ENCODE results near the gene EYA2.
A peak's percentile ranks its signal among the peaks of the same experiment; 100 is the strongest.
"Not testable (repeated sequence)": the region's sequence is repeated elsewhere in the genome, so short reads cannot be mapped to it uniquely, and the experiment has no call there.

Gene EYA2

GRCh38 chr20:47165376-47165865 lies 270.8 kb downstream of the EYA2 start:
- TF ChIP-seq, protein P1, sequence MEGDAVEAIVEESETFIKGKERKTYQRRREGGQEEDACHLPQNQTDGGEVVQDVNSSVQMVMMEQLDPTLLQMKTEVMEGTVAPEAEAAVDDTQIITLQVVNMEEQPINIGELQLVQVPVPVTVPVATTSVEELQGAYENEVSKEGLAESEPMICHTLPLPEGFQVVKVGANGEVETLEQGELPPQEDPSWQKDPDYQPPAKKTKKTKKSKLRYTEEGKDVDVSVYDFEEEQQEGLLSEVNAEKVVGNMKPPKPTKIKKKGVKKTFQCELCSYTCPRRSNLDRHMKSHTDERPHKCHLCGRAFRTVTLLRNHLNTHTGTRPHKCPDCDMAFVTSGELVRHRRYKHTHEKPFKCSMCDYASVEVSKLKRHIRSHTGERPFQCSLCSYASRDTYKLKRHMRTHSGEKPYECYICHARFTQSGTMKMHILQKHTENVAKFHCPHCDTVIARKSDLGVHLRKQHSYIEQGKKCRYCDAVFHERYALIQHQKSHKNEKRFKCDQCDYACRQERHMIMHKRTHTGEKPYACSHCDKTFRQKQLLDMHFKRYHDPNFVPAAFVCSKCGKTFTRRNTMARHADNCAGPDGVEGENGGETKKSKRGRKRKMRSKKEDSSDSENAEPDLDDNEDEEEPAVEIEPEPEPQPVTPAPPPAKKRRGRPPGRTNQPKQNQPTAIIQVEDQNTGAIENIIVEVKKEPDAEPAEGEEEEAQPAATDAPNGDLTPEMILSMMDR (IDR thresholded peaks at IDR 0.05; ENCODE audit: low read depth, low read length) = no peak
- H3K4me3 ChIP-seq (replicated peaks in 1 of 2; ENCODE audit: low read depth in 2 of 2, low read length in 2 of 2) = no peak overlapping the region
- no peak for DNase-seq (ENCODE audit: low read depth in 2 of 2)

GRCh38 chr20:47167846-47168245 lies 273.2 kb downstream of the EYA2 start:
- no peak for DNase-seq (ENCODE audit: low read depth in 2 of 2)
- H3K4me3 ChIP-seq (replicated peaks in 1 of 2; ENCODE audit: low read depth in 2 of 2, low read length in 2 of 2) = no peak overlapping the region
- TF ChIP-seq, protein P1 (IDR thresholded peaks at IDR 0.05; ENCODE audit: low read depth, low read length) = no peak

- no peak for DNase-seq (ENCODE audit: low read depth in 2 of 2)
- TF ChIP-seq, protein P1 (IDR thresholded peaks at IDR 0.05; ENCODE audit: low read depth, low read length) = no peak
These were observed 277.9 kb downstream of the EYA2 start for GRCh38 chr20:47172579-47172978.

GRCh38 chr20:47173596-47174216 lies 279.1 kb downstream of the EYA2 start:
- TF ChIP-seq, protein P1 (IDR thresholded peaks at IDR 0.05; ENCODE audit: low read depth, low read length) = no peak
- no peak overlapping the region for H3K4me3 ChIP-seq (replicated peaks in 1 of 2; ENCODE audit: low read depth in 2 of 2, low read length in 2 of 2)
- no peak for DNase-seq (ENCODE audit: low read depth in 2 of 2)

More at GRCh38 chr20:47172579-47172978, 277.9 kb downstream of the EYA2 start:
- no peak overlapping the region for H3K4me3 ChIP-seq (replicated peaks in 1 of 2; ENCODE audit: low read depth in 2 of 2, low read length in 2 of 2)

DNA sequence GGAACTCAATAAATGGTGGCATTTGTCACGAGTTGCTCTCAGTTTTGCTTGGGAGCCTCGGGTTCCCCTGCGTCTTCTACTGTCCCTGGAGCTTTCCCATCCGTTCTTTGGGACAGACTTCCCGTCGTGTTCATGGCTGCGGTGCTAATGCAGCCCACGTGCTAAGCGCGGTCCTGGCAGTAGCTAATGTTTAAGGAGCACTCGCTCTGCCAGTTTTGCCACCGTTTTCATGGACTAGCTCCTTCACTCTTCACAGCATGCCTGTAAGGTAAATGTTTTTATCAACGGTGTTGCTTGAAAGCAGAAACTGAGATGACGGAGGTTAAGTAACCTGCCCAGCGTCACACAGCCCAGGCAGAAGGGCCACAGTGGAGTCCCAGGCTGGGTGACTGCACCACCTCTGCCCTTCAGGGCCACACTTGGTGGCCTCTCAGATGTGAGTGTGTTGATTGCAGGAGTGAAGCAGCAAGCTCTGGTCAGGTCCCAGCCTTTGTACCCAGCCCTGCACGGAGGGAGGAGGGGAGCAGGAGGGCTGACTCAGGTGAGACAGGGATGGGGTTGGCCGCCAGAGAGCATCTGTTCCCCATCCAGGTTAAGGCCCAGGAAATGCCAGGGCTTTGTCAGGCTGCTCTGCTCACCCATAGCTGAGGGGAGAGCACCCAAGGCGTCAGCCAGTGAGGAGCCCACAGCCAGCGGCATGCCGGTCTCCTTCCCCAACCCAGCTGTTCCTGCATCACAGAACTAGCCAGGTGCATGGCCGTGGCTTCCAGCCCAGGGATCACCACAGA lies 280.0 kb downstream of the EYA2 start:
- TF ChIP-seq, protein P1 (IDR thresholded peaks at IDR 0.05; ENCODE audit: low read depth, low read length) = no peak
- DNase-seq (ENCODE audit: low read depth in 2 of 2) = no peak
- no peak overlapping the region for H3K4me3 ChIP-seq (replicated peaks in 1 of 2; ENCODE audit: low read depth in 2 of 2, low read length in 2 of 2)

DNA sequence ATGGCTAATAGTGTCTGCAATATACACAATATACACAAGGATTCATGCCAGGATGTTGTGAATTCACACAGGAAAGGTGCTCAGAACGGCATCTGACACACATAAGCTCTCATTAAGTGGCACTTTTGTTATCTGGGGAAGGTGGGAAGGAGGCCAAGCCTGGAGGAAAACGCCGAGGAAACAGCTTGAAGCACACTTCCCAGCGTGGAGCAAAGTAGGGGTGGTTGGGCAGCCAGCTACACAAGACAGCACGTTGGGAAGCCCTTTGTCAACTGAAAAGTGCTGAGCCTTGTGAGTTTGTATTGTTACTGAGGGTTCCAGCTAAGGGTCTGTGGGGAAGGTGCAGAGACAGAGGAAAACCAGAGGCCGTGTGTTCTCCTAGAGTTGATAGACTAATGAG lies 280.9 kb downstream of the EYA2 start:
- DNase-seq (ENCODE audit: low read depth in 2 of 2) = peak in 1 of 2 donors; percentile 6
- TF ChIP-seq, protein P1 (IDR thresholded peaks at IDR 0.05; ENCODE audit: low read depth, low read length) = no peak
- H3K4me3 ChIP-seq (replicated peaks in 1 of 2; ENCODE audit: low read depth in 2 of 2, low read length in 2 of 2) = no peak overlapping the region

- not testable (repeated sequence) for H3K4me3 ChIP-seq (replicated peaks in 1 of 2; ENCODE audit: low read depth in 2 of 2, low read length in 2 of 2); DNase-seq (ENCODE audit: low read depth in 2 of 2)
These were observed 281.6 kb downstream of the EYA2 start for GRCh38 chr20:47176217-47176616.
